GM19099 (cell line): ENCODE results near the gene SLC8A3.

ENCODE experiments used
- POLR2A ChIP-seq: IDR thresholded peaks from 3 replicates; pipeline ENCODE4 v1.6.1; 2011; ENCODE audit warnings: low read depth; ENCODE audit not compliant: insufficient read length; ENCODE audit errors: extremely low read depth

The SLC8A3 gene

DNA sequence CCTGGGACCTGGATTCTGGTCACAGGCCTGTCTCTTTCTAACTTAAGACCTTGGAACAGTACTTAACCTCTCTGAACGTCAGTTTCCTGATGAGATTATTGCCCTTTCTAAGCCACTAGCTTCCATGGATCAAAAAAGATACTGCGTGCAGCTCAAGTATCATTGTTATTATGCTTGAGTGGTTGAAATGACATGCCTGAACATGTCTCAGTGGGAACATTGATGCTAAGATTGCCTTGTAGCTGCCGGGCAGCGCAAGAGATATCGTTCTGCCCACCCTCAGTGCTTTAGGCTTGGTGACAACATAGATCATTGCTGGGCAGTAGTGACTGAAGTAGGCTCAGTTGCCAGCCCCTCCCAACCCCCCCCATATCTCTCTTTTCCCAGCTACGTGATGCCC, 177.7 kb downstream of the SLC8A3 start:
- no peak for TF ChIP-seq POLR2A

DNA sequence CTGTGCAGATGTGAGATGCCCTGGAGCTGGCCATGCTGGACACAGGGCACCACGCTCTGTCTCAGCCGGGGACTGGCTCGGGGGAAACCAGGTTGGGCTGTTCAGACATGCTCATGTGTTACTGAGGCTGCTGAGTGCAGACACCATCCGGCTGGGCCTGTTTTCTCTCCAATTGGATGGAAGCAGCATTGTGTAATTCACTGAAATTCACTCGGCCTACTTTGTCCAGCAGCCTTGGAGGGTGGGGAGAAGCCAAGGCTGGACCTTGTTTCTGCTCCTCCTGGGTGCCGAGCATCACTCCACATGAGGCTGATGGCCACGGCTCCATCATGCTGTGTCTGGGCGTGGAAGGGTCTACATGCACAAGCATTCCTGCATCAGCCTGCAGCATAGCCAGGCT, 178.8 kb downstream of the SLC8A3 start:
- no peak for TF ChIP-seq POLR2A

GRCh38 chr14:70008284-70009262, 180.2 kb downstream of the SLC8A3 start:
- no peak for TF ChIP-seq POLR2A

GRCh38 chr14:70006699-70007098, 182.1 kb downstream of the SLC8A3 start:
- no peak for TF ChIP-seq POLR2A

DNA sequence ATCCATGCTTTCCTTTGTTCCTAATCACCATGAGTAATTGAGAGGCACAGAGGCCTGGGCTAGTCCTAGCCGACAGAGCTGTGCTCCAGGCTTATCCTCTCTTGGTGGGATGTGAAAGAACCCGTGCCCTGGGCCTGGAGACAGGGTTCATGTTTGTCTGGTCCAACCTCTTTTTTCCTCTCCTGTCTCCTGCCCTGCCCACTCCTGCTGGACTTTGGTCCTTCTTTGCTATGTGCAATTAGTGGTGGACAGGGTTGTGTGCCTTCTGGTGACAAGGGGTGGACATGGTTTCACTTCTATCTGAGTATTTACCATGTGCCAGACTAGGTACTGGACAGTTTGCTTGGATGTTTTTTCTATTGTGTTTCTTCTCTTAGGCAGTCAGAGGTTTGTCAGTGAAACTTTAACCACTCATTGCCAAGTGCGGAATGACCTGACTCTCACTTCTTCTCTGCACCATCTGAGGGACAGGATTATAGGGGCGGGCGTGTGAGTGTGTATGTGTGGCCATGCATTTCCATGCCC, 183.4 kb downstream of the SLC8A3 start:
- TF ChIP-seq POLR2A: no peak

GRCh38 chr14:70004791-70005190, 184.0 kb downstream of the SLC8A3 start:
- TF ChIP-seq POLR2A: no peak

DNA sequence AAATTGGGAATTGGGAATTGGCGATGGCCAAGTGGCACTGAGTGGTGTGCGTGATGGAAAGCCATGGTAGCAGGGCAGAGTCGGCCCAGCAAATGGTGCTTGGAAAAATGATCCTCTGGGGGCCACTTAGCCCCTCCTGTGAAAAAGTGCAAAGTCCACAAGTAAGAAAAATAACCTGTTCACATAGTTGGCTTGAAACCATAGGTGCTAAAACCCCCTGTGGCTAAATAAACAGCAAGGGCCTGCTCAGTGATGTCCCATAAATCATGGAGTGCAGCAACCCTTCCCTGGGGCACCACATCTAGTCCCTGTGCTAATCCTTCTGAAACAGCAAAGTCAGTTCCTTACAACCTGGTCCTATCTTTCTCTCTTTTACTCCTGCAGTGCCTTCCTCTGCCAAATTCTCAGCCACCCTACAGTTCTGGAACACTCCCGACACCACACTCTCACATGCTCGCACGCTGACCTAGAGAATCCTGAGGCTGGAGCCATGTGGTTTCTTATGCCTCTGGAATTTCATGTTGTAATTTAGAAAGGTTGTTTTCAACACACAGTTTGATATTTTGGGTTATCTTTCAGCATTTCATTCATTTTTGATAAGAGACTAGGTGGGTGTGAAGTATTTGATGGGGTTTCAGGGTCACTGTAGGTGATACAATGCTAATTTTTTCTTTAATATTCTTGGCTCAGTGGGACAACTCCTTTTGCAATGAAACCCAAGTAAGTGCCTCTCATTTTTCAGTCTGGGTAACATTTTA, 186.0 kb downstream of the SLC8A3 start:
- TF ChIP-seq POLR2A: no peak

- TF ChIP-seq POLR2A: no peak
Measured at GRCh38 chr14:70000601-70001000, 188.2 kb downstream of the SLC8A3 start.

DNA sequence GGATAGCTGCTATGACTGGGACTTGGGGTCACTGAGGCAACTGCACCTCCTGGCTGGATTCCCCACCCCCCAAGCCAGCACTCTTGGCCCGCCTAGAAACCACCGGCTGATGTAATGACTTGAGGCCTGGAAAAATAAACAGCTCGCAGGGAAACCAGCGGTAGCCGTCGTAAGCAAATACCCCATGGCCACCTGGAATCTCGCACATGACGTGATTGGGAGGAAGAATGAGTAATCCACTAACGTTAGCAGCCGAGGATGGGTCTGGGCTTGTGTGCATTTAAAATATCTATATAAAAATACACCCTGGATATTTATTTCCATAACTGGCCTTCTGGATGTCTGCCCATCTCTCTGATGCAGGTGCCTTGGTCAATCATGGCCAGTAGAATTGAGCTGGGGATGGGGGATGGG, 189.5 kb downstream of the SLC8A3 start:
- no peak for TF ChIP-seq POLR2A

DNA sequence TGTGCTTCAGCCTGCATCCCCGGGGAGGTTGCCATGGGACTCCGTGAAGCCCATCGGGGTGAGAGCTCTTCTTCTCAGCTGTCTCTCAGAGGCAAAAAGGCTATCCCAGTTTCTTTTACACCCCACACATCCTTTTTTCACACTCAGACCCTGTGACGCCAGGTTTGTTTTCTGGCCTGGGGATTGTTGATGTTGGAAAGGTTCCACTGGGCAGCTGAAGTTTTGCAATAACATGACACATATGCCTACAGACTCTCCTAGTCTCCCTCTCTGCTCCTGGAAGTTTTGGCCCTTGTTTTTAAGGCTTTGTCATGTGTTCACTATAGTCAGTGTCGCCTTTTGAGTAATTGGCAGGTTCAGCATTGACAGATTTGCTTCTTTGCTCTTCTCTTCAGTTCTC, 190.9 kb downstream of the SLC8A3 start:
- no peak for TF ChIP-seq POLR2A

DNA sequence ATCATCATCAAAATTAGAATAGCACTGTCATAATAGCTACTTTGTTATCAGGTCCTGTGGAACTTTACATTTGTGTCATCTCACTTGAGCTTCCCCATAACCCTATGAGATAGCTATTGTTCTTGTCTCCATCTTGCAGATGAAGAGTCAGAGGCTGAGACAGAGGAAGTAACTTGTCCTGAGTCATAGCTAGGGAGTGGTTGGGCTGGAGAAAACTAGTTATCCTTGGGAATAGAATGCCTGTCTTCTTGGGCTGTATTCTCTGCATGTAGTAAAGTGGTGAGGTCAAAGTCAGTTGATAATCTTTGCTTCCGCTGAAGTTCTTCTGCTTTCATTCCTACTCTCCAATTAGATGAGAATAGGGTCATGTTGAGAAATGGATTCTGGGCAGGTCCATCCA, 192.5 kb downstream of the SLC8A3 start:
- TF ChIP-seq POLR2A: no peak
